Coronary artery (tissue), 2 donors: ENCODE data around the gene STT3B.

ENCODE experiments used
- DNase-seq: peaks from one replicate; pipeline ENCODE4 v3.0.0-alpha.2; 2017; ENCODE audit warnings: low spot score
- H3K27ac ChIP-seq, 2 donors: fragments of 200-600 bp; sonication (generic); one replicate each; pipeline ENCODE4 v1.5.1; 2016 to 2019
- H3K4me3 ChIP-seq: fragments of 200-600 bp; sonication (generic); 2 replicates; pipeline ENCODE4 v1.5.1; 2016; ENCODE audit warnings: mild to moderate bottlenecking, moderate library complexity
- TF ChIP-seq, protein P1 (sequence below): fragments of 200-600 bp; sonication (generic); IDR thresholded peaks from one replicate; pipeline ENCODE4 v1.5.1; 2019; ENCODE audit warnings: antibody characterized with exemption

Gene STT3B

GRCh38 chr3:31493149-31493548, 39.6 kb upstream of the STT3B start:
- no peak for DNase-seq
- no peak overlapping the region for H3K4me3 ChIP-seq
- TF ChIP-seq, protein P1, sequence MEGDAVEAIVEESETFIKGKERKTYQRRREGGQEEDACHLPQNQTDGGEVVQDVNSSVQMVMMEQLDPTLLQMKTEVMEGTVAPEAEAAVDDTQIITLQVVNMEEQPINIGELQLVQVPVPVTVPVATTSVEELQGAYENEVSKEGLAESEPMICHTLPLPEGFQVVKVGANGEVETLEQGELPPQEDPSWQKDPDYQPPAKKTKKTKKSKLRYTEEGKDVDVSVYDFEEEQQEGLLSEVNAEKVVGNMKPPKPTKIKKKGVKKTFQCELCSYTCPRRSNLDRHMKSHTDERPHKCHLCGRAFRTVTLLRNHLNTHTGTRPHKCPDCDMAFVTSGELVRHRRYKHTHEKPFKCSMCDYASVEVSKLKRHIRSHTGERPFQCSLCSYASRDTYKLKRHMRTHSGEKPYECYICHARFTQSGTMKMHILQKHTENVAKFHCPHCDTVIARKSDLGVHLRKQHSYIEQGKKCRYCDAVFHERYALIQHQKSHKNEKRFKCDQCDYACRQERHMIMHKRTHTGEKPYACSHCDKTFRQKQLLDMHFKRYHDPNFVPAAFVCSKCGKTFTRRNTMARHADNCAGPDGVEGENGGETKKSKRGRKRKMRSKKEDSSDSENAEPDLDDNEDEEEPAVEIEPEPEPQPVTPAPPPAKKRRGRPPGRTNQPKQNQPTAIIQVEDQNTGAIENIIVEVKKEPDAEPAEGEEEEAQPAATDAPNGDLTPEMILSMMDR = no peak
- H3K27ac ChIP-seq = no peak overlapping the region

- TF ChIP-seq, protein P1 = no peak
- no peak for DNase-seq
- Histone ChIP-seq H3K4me3 (no peak overlapping the region), H3K27ac (no peak overlapping the region)
Observed at GRCh38 chr3:31495971-31496665, 36.6 kb upstream of the STT3B start.

DNA sequence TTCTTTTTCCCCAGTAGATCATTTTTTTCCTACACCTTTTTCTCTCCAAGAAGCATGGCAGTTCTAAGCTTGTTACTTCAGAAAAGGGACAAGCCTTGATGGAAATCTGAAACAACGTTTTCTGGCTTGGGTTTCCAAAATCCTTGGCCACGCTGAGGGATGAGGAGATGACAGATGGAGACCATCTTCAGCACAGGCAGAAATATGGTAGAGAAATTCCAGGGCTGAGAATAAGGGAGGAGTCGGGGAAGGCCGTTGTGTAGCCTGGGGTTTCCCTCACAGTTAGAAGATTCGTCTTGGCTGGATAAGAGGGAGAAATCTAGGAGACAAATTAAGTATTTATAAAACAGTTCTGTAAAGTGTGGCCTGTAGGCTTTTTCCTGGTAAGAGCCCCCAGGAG, 33.9 kb upstream of the STT3B start:
- no peak for DNase-seq
- Histone ChIP-seq H3K27ac (no peak overlapping the region), H3K4me3 (no peak overlapping the region)
- TF ChIP-seq, protein P1 = no peak

- Histone ChIP-seq H3K4me3 (no peak overlapping the region), H3K27ac (no peak overlapping the region)
- TF ChIP-seq, protein P1 = no peak
- no peak for DNase-seq
Observed at GRCh38 chr3:31499281-31499680, 33.4 kb upstream of the STT3B start.

GRCh38 chr3:31502803-31503221, 29.9 kb upstream of the STT3B start:
- Histone ChIP-seq H3K4me3 (no peak overlapping the region), H3K27ac (no peak overlapping the region)
- TF ChIP-seq, protein P1 = no peak
- no peak for DNase-seq

DNA sequence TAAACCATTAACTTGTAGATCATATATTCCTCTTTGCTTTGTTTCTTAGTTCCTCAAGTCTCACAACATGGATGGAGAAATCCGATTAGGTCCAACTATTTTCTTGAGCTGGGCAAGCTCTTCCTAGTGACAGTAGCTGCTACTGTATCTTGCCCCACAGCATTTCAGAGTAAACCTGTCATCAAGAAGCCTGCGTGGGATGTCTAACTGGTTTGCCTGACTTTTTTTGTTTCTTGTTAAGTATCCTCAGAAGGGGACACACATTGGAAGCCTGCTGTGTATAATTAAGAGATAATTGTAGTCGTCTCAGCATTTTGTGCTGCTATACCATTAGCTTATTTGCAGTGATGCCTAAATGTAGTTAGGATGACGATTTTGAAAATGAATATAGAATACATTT, 29.3 kb upstream of the STT3B start:
- no peak for DNase-seq
- H3K4me3 ChIP-seq = no peak overlapping the region
- TF ChIP-seq, protein P1 = no peak
- H3K27ac ChIP-seq = no peak overlapping the region

GRCh38 chr3:31504230-31504629, 28.5 kb upstream of the STT3B start:
- DNase-seq = no peak
- H3K4me3 ChIP-seq = no peak overlapping the region
- H3K27ac ChIP-seq = no peak overlapping the region
- TF ChIP-seq, protein P1 = no peak
